Germinal center (tissue), 1 donor: ENCODE results near the gene ARAP1.

Experiments used
- DNase-seq: peaks from one replicate; pipeline ENCODE4 v3.0.0; 2012; ENCODE audit warnings: mixed read lengths, low spot score

The ARAP1 gene

GRCh38 chr11:72703267-72704008 lies 48.8 kb downstream of the ARAP1 start:
- no peak for DNase-seq

GRCh38 chr11:72702577-72703241 lies 49.5 kb downstream of the ARAP1 start:
- no peak for DNase-seq

- DNase-seq = no peak
These were observed 50.1 kb downstream of the ARAP1 start for GRCh38 chr11:72702096-72702495.

DNA sequence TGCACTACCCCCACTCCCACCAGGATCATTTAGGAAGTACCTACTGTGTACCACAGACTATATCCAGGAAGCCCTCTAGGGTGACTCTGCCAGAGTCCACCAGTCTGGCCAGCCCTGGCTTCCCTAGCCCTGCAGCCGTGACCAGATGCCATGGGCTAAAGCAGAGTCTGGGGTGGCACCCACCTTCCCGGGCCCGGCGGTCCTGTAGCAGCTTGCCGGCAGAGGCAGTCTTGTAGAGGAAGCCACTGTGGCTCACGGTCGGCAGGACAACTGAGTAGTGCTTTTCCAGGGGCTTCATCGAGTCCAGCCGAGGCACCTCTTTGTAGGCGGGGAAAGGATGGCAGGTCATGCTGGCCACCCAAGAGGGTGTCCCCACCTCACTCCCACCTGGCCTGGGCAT lies 50.7 kb downstream of the ARAP1 start:
- no peak for DNase-seq

GRCh38 chr11:72700146-72700545 lies 52.1 kb downstream of the ARAP1 start:
- DNase-seq = no peak

DNA sequence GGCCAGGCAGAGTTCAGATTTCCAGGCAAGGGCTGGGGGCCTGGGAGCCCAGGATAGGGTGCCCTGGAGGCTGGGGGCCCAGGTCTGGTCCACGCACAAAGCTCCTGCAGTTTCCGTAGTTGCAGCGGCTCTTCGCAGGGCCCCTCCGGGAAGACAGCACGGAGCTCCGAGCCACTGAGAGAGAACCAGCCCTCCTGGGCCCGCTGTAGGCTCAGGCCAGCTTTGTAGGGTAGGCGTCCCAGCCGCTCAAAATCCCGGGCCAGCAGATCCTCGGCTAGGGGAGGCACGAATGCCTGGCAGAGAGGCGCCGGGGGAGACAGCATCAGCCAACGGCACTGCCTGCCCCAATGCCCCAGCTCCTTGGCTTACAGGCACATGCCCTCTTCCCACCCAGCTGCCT lies 54.4 kb downstream of the ARAP1 start:
- DNase-seq = no peak

DNA sequence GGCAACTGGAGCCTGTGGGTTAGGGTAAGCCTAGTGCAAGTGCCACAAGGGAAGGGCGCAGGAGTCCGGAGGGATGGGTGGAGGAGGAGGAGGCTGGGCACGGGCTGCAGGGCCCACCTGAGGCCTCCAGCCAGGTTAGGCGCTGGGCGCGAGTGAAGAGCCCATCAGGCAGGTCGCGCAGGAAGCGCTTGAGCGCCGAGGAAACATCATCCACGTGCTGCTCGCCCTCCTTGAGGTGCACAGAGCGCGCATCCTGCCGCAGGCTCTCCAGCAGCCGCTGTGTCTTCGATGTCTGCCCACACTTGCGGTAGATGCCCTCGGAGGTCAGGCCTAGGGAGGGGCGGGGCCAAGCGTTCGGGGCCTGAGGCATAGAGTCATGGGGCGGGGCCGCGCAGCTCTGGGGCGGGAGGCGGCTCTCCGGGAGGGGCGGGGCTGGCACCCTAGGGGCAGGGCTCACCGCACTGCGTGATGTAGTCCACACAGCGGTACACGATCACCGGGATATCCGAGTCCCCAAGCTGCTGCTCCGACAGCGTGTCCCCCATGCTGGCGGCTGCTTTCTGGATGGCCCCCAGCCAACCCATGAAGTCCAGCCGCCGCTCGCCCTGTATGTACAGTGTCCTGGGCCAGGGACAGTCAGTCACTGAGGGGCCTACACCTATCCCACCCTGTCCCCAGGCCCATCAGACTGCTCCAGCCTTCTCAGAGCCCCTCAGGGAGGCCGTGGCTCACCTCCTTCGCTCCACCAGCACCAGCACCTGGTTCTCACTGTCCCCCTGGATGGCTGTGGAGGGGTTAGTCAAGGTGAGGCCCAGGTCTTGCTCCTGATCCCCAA lies 55.1 kb downstream of the ARAP1 start:
- DNase-seq = no peak

DNA sequence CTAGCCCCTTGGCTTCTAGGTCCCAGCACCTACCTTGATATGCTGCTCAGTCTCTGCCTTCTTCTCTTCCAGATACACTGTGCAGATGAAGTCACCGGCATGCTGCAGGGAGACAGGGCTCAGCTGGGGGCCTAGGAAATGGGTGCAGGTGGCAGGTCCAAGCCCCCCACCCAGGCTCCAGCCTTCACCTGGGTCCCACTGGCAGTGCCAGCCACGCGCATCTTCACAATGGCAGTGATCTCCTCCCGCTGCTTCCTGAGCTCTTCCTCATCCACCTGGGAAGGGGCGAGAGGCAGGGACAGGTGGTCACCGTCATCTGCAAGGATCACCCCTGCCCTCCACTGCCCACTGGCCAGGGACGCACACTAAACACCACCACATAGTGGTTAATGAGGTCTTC lies 56.9 kb downstream of the ARAP1 start:
- no peak for DNase-seq

DNA sequence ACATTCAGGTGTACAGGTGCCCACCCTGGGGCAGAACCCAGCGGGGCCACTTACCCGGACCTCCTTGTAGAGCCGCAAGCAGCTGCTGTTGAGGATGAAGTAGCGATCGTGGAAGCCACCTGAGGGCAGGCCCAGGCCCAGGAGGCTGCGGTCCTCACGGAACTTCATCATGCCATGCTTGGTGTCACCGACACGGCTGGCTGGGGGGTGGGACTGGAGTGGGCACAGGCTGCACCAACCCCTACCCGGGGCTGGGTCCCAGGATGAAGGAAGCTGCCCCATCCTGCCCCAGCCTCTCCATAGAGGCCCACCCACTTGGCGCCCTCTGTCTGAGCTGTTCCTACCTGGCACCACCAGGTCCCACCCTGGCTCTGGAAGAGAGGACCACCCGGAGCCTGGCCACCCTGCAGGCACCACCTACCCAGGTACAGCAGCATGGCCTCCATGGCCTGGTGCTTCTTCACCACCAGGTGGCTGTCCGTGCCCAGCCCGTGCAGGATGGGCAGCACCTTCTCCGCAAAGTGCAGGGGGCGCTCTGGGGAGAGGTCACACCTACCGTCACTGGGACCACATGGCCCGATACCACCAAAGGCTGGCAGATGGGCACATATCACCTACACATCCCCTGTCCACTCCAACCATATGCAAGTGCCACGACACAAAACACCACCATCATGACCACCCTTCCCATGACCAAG lies 58.8 kb downstream of the ARAP1 start:
- DNase-seq = no peak

- DNase-seq = no peak
These were observed 59.5 kb downstream of the ARAP1 start for GRCh38 chr11:72692498-72693237.

GRCh38 chr11:72690166-72690565 lies 62.0 kb downstream of the ARAP1 start:
- no peak for DNase-seq

GRCh38 chr11:72688929-72689328 lies 63.3 kb downstream of the ARAP1 start:
- DNase-seq = no peak

DNA sequence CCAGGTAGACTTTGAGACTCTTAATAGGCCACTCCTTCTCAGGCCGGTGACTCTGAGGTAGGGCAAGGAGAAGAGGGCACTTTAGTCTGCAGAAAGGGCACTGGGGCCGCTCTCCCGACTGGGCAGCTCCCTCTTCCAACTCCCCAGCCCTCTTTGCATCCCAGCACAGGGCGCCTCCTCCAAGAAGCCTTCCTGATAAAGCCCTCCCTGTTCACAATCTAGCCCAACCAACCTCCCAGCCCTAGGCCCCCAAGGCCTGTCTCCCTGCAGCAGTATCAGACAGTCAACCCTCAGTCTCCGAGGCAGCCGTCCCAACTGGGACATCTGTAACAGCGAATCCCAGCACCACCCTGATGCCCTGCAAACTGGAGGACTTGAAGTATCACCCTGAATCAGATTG lies 63.7 kb downstream of the ARAP1 start:
- no peak for DNase-seq

DNA sequence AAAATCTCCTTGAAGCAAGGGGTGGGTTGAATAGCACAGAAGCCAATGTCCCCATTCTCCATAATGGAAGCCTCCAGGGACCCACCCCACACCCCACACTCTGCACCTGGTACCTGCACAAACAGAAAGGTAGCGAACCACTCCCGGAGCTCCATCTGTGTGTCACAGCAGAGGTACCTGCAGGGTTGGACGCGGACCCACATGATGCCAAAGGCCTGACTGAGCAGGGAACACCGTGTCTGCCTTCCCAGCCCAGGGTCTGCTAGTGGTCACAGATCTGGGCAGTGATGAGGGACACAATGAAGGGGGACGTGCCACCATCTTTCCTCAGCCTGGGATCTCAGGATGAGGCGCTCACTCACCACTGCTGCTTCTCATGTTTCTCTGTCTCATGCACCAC lies 64.9 kb downstream of the ARAP1 start:
- no peak for DNase-seq

GRCh38 chr11:72686639-72687220 lies 65.5 kb downstream of the ARAP1 start:
- no peak for DNase-seq

DNA sequence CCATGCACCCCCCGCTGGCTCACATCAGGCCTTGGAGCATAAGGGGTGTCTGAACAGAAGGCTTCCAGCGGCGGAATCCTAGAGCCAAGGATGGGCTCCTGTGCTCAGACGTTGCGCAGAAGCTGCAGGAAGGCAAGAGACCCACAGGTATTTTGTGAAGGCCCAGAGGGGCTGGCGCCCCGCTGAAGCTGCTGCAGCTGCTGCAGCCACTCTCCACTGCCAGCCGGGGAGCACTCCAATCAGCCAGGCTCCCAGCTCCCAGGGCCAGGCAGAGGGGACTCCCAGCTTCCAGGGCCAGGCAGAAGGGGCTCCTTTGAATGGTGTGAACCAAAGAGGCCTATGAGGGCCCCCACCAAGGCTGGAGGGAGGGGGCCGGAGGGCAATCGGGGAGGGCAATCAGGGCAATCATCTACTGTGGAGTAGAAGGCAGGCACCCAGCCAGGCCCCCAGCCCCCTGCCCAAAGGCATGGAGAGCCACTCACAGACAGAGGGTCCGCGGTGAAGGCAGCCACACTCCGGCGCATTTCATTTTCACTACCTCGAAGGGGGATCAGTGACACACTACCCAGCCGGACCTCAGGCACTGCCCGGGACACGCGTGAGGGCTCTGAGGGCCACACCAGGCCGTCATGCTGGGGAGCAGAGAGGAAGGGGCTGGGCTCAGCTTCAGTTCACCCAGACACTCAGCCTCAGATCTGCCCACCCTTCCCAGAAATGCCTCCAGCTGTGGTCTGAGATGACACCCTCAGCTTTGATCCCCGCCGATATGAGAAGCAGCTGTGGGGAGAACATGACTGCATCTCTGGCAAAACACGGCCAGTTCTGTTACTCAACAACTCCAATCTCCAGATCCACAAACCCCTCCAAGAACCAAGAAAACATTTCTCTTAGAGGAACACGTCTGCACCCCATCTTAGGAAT lies 66.4 kb downstream of the ARAP1 start:
- DNase-seq = no peak

- peak; percentile 81 for DNase-seq
These were observed 67.8 kb downstream of the ARAP1 start for GRCh38 chr11:72684236-72684912.

- peak; percentile 82 for DNase-seq
These were observed 68.4 kb downstream of the ARAP1 start for GRCh38 chr11:72683782-72684200.

DNA sequence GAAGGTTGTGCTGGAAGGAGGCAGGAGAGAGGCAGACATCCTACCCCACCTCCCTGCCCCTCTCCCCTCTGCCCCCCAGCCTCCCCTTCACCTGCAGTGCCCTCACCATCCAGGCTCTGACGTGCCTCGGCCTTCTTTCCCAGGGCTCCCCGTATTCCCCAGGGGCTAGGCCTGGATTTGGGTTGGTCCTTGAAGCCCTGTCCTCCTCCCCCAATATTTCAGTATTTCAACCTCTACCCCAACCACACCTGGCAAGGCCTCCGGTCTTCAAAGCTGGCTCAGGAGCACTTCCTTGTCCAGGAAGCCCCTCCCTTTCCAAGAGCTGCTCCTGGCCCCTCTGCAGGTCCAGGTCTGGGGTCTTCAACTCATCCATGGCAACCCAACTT lies 69.4 kb downstream of the ARAP1 start:
- DNase-seq = no peak
